ENCODE results near the gene DCP2.

Gene DCP2

GRCh38 chr5:113063927-113064326 lies 87.3 kb downstream of the DCP2 start:
- Histone ChIP-seq H3K79me2 (ENCODE audit: insufficient read depth, low read length) (no peaks in the 10 kb centered on the region), H3F3A (ENCODE audit: insufficient read depth, low read length) (no peaks in the 10 kb centered on the region), H3K9ac (ENCODE audit: low read length) (no peak overlapping the region), H3K27ac (ENCODE audit: low read depth, low read length, poor library complexity, severe bottlenecking) (no peak overlapping the region), H3K9me3 (ENCODE audit: low read length) (no peaks in the 10 kb centered on the region), H3K9me2 (ENCODE audit: low read depth, low read length) (no peaks in the 10 kb centered on the region), H3K4me3 (ENCODE audit: low read depth, low read length, poor library complexity, severe bottlenecking) (no peak overlapping the region), H3K4me2 (ENCODE audit: low read length) (no peak overlapping the region), H2AFZ (ENCODE audit: low read length) (no peak overlapping the region), H3K27me3 (ENCODE audit: insufficient read depth, low read length) (no peaks in the 10 kb centered on the region), H3K36me3 (ENCODE audit: insufficient read depth, low read length) (no peaks in the 10 kb centered on the region), H4K20me1 (ENCODE audit: insufficient read depth, low read length) (no peaks in the 10 kb centered on the region), H3K4me1 (ENCODE audit: insufficient read depth, low read length, severe bottlenecking) (no peaks in the 10 kb centered on the region)
- no peak for TF ChIP-seq EZH2 (IDR thresholded peaks at IDR 0.05; ENCODE audit: borderline replicate concordance, low read length)
- TF ChIP-seq CTCF (IDR thresholded peaks at IDR 0.05; ENCODE audit: low read length), result no peak

- Histone ChIP-seq H2AFZ (ENCODE audit: low read length) (no peak overlapping the region), H3K27ac (ENCODE audit: low read depth, low read length, poor library complexity, severe bottlenecking) (no peak overlapping the region), H3F3A (ENCODE audit: insufficient read depth, low read length) (no peaks in the 10 kb centered on the region), H3K79me2 (ENCODE audit: insufficient read depth, low read length) (no peaks in the 10 kb centered on the region), H3K36me3 (ENCODE audit: insufficient read depth, low read length) (no peaks in the 10 kb centered on the region), H3K4me3 (ENCODE audit: low read depth, low read length, poor library complexity, severe bottlenecking) (no peak overlapping the region), H3K4me1 (ENCODE audit: insufficient read depth, low read length, severe bottlenecking) (no peaks in the 10 kb centered on the region), H3K27me3 (ENCODE audit: insufficient read depth, low read length) (no peaks in the 10 kb centered on the region), H3K9me3 (ENCODE audit: low read length) (no peaks in the 10 kb centered on the region), H3K9ac (ENCODE audit: low read length) (no peak overlapping the region), H3K9me2 (ENCODE audit: low read depth, low read length) (no peaks in the 10 kb centered on the region), H4K20me1 (ENCODE audit: insufficient read depth, low read length) (no peaks in the 10 kb centered on the region), H3K4me2 (ENCODE audit: low read length) (no peak overlapping the region)
- no peak for TF ChIP-seq EZH2 (IDR thresholded peaks at IDR 0.05; ENCODE audit: borderline replicate concordance, low read length)
- no peak for TF ChIP-seq CTCF (IDR thresholded peaks at IDR 0.05; ENCODE audit: low read length)
Measured at GRCh38 chr5:113064806-113065205, 88.2 kb downstream of the DCP2 start.

GRCh38 chr5:113065626-113066025 lies 89.0 kb downstream of the DCP2 start:
- no peaks in the 10 kb centered on the region for H3K9me3 ChIP-seq (ENCODE audit: low read length)
- H3K9ac ChIP-seq (ENCODE audit: low read length), result no peak overlapping the region
- H3K9me2 ChIP-seq (ENCODE audit: low read depth, low read length), result no peaks in the 10 kb centered on the region
- no peaks in the 10 kb centered on the region for H3K36me3 ChIP-seq (ENCODE audit: insufficient read depth, low read length)
- no peaks in the 10 kb centered on the region for H4K20me1 ChIP-seq (ENCODE audit: insufficient read depth, low read length)
- no peaks in the 10 kb centered on the region for H3K4me1 ChIP-seq (ENCODE audit: insufficient read depth, low read length, severe bottlenecking)
- TF ChIP-seq CTCF (IDR thresholded peaks at IDR 0.05; ENCODE audit: low read length) (no peak), EZH2 (IDR thresholded peaks at IDR 0.05; ENCODE audit: borderline replicate concordance, low read length) (no peak)
- H3K27me3 ChIP-seq (ENCODE audit: insufficient read depth, low read length), result no peaks in the 10 kb centered on the region
- H3F3A ChIP-seq (ENCODE audit: insufficient read depth, low read length), result no peaks in the 10 kb centered on the region
- H3K79me2 ChIP-seq (ENCODE audit: insufficient read depth, low read length), result no peaks in the 10 kb centered on the region
- no peak overlapping the region for H3K27ac ChIP-seq (ENCODE audit: low read depth, low read length, poor library complexity, severe bottlenecking)
- H3K4me2 ChIP-seq (ENCODE audit: low read length), result no peak overlapping the region
- H2AFZ ChIP-seq (ENCODE audit: low read length), result no peak overlapping the region
- H3K4me3 ChIP-seq (ENCODE audit: low read depth, low read length, poor library complexity, severe bottlenecking), result no peak overlapping the region

Data from OCI-LY1 (cell line).